ENCODE measurements around the gene CCNQ. TPM values are rescaled to one million over a fixed set of nuclear protein-coding genes. Genes with fewer than 3 reads are reported as not detected.

The CCNQ gene
- total RNA-seq, 2 experiments from 2014 or later = 13.4 to 15.1 TPM

DNA sequence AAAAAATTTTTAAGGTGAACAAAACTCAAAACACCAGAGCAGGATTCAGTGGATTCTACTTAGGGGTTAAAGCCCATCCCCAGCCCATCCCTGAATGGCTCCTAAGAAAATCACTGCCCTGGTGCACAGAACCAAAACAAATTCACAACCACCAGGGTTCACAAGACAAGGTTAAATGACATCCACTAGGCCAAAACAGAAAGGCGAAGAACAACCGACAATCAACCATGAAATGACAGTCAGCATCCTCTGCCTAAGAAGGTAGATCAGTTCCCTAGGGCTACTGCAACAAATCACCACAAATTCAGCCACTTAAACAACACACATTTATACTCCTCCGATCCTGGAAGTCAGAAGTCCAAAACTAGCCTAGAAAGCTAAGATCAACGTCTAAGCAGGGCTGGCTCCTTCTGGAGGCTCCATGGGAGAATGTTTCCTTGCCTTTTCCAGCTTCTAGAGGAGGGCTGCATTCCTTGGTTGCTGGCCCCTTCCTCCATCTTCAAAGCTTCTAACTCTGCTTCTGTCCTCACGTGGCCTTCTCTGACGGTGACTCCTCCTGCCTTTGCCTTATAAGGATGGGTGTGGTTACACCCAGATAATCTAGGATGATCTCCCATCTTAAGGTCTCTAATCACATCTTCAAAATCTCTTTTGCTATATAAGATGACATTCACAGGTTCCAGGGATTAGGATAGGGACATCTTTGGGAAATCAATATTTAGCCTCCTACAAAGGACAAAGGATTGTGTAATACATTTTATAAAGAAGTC, 1.8 kb downstream of the CCNQ start:
- DNase-seq = peak; percentile 10
- H3K4me3 Mint-ChIP-seq = peak overlapping the region; percentile 85
- CTCF ChIA-PET = interaction anchor here (1.3 kb wide), 1 partner anchor 58 kb away, joined by 4 read pairs; no protein-coding TSS in a partner anchor
- intact Hi-C loops (cut with micrococcal nuclease) = loop anchor here (5.0 kb wide), 2 partner anchors 260 to 565 kb away; no protein-coding TSS in a partner anchor
- no peaks in the 10 kb centered on the region for H3K27me3 Mint-ChIP-seq (ENCODE audit: low read depth)
- peaks cover 5% of the 10 kb centered on the region for H3K36me3 Mint-ChIP-seq (ENCODE audit: low read depth)
- H3K9me3 Mint-ChIP-seq = no peaks in the 10 kb centered on the region
- H3K4me1 Mint-ChIP-seq (ENCODE audit: low read depth) = peaks cover 32% of the 10 kb centered on the region
- H3K27ac Mint-ChIP-seq = no peak overlapping the region

DNA sequence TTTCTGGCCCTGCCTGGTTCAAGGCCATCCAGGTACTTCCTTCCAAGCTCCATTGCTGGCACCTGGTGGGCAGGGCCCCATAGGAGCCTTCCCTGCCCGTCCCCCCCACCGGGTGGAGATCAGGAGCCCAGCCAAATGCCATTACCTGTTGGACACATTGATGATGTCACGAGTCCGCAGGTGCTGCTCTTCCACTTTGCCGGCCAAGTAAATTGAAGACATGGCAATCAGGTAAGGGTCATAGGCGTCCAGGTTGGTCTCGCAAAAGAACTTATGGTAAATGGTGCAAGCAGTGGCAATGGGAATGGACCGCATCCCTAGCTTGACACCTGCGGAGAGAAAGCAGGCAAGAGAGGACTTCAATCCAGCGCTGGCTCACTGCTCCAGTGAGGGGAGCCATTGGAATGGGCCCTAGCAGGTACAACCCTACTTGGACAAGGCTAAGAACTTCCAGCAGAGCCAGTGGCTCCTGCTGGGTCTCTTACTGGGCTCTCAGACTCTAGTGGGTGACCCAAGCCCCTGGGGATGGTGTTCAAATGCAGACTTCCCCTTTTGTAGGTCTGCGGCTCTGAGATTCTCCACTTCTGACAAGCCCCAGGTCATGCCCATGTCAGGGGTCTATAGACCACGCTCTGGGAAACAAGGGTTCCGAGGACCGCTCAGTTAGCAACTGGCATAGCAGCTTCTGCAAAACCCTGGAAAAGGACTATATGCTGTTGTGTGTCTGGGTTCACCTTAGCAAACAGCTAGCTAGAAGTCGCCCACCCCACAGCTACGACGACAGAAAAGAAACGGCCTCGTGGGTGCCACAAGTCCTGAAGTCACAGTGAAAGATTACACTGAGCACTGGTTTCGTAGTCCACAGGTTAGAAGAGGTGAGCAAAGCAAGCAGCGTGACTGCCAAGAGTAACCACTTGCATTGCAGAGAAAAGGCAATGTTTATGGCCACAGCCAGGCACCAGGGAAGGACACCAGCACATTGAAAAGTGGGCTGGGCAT, 2.8 kb downstream of the CCNQ start:
- Mint-ChIP-seq H3K36me3 (ENCODE audit: low read depth) (peaks cover 5% of the 10 kb centered on the region), H3K27ac (no peak overlapping the region), H3K4me1 (ENCODE audit: low read depth) (peaks cover 32% of the 10 kb centered on the region), H3K27me3 (ENCODE audit: low read depth) (no peaks in the 10 kb centered on the region), H3K4me3 (no peak overlapping the region), H3K9me3 (no peaks in the 10 kb centered on the region)
- CTCF ChIA-PET = interaction anchor here (1.4 kb wide), 1 partner anchor 13 kb away, joined by 3 read pairs; no protein-coding TSS in a partner anchor
- intact Hi-C loops (cut with micrococcal nuclease) = loop anchor here (5.0 kb wide), 2 partner anchors 259 to 564 kb away; no protein-coding TSS in a partner anchor
- DNase-seq = no peak

DNA sequence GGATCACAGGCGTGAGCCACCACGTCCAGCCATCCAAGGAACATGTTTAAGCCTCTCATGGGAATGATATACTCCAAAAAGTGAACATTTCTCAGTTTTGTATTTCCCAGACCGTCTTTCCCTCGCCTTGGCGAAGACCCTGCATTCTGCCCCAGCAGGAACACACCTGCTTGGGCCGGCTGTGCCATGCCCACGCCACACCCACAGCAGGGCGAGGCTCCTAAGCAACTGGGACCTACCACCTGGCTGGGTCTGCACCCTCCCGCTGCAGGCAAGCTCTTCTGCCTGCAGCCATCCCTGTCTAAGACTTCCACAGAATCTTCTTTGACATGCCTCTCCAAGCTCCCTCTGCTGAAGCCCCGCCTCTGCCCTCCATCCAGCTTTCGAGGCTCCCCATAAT, 3.6 kb downstream of the CCNQ start:
- intact Hi-C loops (cut with micrococcal nuclease) = loop anchor here (5.0 kb wide), 2 partner anchors 258 to 563 kb away; no protein-coding TSS in a partner anchor
- CTCF ChIA-PET = interaction anchor here (1.4 kb wide), 1 partner anchor 14 kb away, joined by 3 read pairs; no protein-coding TSS in a partner anchor
- Mint-ChIP-seq H3K4me1 (ENCODE audit: low read depth) (peaks cover 28% of the 10 kb centered on the region), H3K36me3 (ENCODE audit: low read depth) (peaks cover 5% of the 10 kb centered on the region), H3K27me3 (ENCODE audit: low read depth) (no peaks in the 10 kb centered on the region), H3K27ac (no peak overlapping the region), H3K9me3 (no peaks in the 10 kb centered on the region), H3K4me3 (no peak overlapping the region)
- no peak for DNase-seq

GRCh38 chrX:153593811-153594500, 5.0 kb downstream of the CCNQ start:
- Mint-ChIP-seq H3K4me3 (no peak overlapping the region), H3K36me3 (ENCODE audit: low read depth) (peaks cover 5% of the 10 kb centered on the region), H3K9me3 (no peaks in the 10 kb centered on the region), H3K27me3 (ENCODE audit: low read depth) (no peaks in the 10 kb centered on the region), H3K27ac (no peak overlapping the region), H3K4me1 (ENCODE audit: low read depth) (peaks cover 22% of the 10 kb centered on the region)
- CTCF ChIA-PET = no interaction called here
- intact Hi-C loops (cut with micrococcal nuclease) = no loop called here
- DNase-seq = no peak

- CTCF ChIA-PET = no interaction called here
- Mint-ChIP-seq H3K4me3 (no peak overlapping the region), H3K9me3 (no peaks in the 10 kb centered on the region), H3K27me3 (ENCODE audit: low read depth) (no peaks in the 10 kb centered on the region), H3K27ac (no peak overlapping the region), H3K4me1 (ENCODE audit: low read depth) (peaks cover 20% of the 10 kb centered on the region), H3K36me3 (ENCODE audit: low read depth) (peaks cover 5% of the 10 kb centered on the region)
- intact Hi-C loops (cut with micrococcal nuclease) = no loop called here
- no peak for DNase-seq
Measured at GRCh38 chrX:153592966-153593688, 5.8 kb downstream of the CCNQ start.

DNA sequence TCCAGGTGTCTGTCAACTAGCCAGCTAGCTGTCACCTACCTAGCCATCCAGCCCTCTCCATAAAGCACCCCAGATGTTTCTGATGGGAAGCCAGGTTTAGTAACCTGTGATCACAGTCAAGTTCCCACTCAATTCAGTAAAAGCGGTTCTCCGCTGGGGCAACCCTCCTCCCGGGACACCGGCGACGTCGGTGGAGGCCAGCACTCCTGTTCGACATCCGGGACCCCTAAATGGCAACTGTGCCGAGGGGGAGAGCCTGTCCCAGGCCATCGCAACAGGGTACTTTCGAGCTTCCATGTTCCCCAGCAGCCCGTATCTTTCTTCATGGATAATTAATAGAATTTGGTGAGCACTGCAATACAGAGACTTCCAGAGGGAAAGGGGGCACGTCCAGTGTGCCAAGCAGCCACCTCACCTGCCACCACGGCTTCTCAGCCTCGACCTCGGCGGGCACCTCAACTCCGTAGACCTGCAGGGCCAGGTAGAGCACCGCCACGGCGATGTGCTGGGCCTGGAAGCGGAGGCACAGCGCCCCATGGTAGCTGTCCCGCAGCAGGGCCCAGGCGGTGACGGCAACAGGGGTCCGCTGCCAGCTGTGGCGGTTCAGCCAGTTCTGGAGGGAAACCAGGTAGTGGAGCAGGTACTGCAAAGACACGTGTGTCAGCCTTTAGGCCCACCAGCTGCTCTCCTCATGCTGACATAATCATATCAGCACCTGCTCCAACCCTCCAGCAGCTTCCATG, 6.7 kb downstream of the CCNQ start:
- Mint-ChIP-seq H3K9me3 (no peaks in the 10 kb centered on the region), H3K4me3 (no peak overlapping the region), H3K36me3 (ENCODE audit: low read depth) (peaks cover 5% of the 10 kb centered on the region), H3K27me3 (ENCODE audit: low read depth) (no peaks in the 10 kb centered on the region), H3K4me1 (ENCODE audit: low read depth) (peaks cover 12% of the 10 kb centered on the region), H3K27ac (no peak overlapping the region)
- CTCF ChIA-PET = no interaction called here
- DNase-seq = no peak
- intact Hi-C loops (cut with micrococcal nuclease) = no loop called here

DNA sequence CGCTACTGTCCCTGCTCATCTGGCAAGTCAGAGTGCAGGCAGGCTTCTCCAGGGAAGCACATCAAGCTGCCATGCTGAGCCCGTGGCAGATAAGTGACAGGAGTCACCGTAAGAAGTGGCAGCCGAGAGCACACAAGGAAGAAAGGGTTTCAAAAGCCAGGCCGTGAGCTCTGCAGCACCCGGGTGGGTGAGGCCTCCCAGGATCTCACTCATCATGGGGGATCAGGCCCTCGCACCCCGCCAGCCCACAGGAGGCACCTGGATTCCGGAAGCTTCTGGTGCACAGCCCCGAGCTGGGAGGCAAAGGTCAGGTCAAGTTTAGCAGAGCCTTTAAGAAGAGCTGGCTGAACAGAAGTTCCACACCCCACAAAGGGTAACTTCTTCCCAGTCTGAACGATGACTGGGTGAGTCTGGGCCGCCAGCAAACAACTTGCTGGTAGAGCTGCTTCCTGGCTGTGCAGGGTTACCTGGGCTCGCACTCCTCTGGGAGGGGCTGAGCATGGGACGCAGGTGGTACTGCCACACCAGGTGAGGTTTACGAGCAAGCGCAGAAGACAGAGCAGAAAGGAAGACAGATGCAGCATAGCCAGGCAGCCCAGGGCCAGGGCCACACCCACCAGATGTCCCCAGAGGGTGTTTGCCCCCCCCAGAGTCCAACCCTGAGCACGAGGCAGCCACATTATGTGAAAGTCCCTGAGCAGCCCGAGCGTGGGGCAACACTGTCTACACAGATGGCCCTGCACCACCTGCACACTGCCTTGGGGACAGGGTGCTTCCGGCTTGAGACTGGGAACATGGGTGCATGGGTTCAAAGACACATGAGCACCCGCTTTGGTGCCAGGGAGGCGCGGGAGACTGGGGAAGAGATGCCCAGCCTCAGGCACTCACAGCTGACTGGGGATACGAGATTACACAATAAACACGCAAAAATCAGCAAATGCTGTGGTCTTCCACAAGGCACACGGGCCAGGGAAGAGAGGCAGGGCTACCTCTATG, 7.7 kb downstream of the CCNQ start:
- no peak for DNase-seq
- Mint-ChIP-seq H3K27me3 (ENCODE audit: low read depth) (no peaks in the 10 kb centered on the region), H3K36me3 (ENCODE audit: low read depth) (peaks cover 6% of the 10 kb centered on the region), H3K27ac (no peak overlapping the region), H3K4me3 (no peak overlapping the region), H3K9me3 (no peaks in the 10 kb centered on the region), H3K4me1 (ENCODE audit: low read depth) (peaks cover 4% of the 10 kb centered on the region)
- CTCF ChIA-PET = no interaction called here
- intact Hi-C loops (cut with micrococcal nuclease) = no loop called here

DNA sequence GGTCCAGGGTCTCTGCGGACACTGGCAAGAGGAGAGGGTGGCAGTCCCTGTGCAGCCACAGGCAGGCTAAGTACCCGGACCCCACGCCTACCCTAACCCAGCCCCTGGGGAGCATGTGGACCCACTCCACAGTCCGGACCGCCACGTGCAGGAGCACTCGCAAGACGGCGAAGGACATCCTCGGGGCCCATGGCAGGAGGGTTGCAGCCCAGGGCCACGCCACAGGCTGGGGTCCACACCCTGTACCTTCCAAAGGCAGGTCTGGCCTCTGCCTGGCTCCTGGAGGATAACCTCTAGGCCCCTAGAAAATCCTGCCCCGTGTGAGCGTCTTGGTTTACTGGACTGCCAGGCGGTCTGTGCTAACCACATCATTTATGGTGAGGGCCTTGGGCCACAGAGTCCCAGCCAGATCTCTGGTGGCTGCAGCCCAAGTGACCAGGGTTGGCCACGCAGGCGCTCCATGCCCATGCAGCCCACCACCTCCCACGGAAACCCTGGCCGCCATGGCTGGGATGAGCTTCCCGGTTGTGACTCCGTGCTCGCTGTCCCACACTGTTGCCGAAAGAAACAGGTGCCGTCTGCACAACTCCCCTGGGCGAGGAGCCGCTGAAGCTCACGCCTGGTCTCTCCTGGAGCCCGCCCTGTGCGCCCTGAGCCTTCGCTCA, 10.0 kb downstream of the CCNQ start:
- H3K36me3 Mint-ChIP-seq (ENCODE audit: low read depth) = peaks cover 3% of the 10 kb centered on the region
- H3K27me3 Mint-ChIP-seq (ENCODE audit: low read depth) = no peaks in the 10 kb centered on the region
- H3K4me1 Mint-ChIP-seq (ENCODE audit: low read depth) = peaks cover under 1% of the 10 kb centered on the region
- H3K4me3 Mint-ChIP-seq = no peak overlapping the region
- DNase-seq = no peak
- H3K9me3 Mint-ChIP-seq = no peaks in the 10 kb centered on the region
- intact Hi-C loops (cut with micrococcal nuclease) = no loop called here
- CTCF ChIA-PET = no interaction called here
- H3K27ac Mint-ChIP-seq = no peak overlapping the region

DNA sequence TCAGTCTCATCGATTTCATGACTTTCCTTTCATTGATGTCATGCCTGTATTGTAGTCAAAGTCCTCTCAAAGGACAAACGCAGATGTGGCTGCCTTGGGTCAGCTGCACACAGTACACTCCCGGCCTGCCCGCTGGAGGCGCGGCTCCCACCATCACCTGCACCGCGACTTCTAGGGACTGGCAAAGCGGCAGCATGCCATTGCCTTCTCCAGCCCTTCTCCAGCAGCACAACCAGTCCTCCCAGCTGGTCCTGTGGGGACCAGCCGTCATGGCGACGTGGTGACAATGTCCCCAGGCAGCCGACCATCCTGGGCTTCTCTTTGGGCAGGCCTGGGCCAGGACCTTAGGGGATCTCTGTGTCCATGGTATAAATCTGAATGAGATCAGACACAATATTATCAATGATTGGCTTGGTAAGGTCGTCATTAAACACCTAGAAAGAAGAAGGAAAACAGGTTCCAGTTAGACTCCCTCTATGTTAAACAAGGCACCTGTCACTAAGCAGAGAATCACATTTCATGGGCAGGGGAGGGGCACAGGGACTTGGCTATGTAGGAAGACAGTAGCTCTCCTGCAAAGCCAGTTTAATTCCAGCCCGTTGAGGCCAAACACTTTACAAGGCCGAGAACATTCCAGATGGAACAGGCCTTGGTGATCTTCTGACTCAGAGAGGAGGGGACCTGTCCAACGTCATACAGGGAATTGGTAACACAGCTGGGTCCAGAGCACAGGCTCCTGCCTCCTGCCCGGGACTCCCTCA, 10.7 kb downstream of the CCNQ start:
- CTCF ChIA-PET = no interaction called here
- Mint-ChIP-seq H3K9me3 (no peaks in the 10 kb centered on the region), H3K36me3 (ENCODE audit: low read depth) (peaks cover 1% of the 10 kb centered on the region), H3K4me3 (no peak overlapping the region), H3K27ac (no peak overlapping the region), H3K4me1 (ENCODE audit: low read depth) (peaks cover 8% of the 10 kb centered on the region), H3K27me3 (ENCODE audit: low read depth) (no peaks in the 10 kb centered on the region)
- no peak for DNase-seq
- intact Hi-C loops (cut with micrococcal nuclease) = no loop called here
